Stimulated activated naive CD8-positive, alpha-beta T cell treated with anti-CD3 and anti-CD28 coated beads, Interleukin-15, amount 100 ng/mL, for 72 hours (primary cell): ENCODE results near the gene OR4L1.
"Not testable (repeated sequence)": the region's sequence is repeated elsewhere in the genome, so short reads cannot be mapped to it uniquely, and the experiment has no call there.

Experiments
- ATAC-seq: fragments of 150-1000 bp; cut with Tn5 transposase; 2 replicates; pipeline ENCODE4 v1.10.0; 2021; ENCODE audit warnings: mild to moderate bottlenecking, moderate library complexity
- DNase-seq, 2 donors: peaks; one replicate each; pipeline ENCODE4 v3.0.0; 2021 to 2022
- H3K27ac Mint-ChIP-seq, 2 donors: one replicate each; pipeline ENCODE4 v1.8.0; 2022; ENCODE audit warnings: mild to moderate bottlenecking in 2 of 2, mixed read lengths in 2 of 2, moderate library complexity in 2 of 2
- H3K27me3 Mint-ChIP-seq: one replicate; pipeline ENCODE4 v1.8.0; 2022; ENCODE audit warnings: mixed read lengths
- H3K4me1 Mint-ChIP-seq: one replicate; pipeline ENCODE4 v1.8.0; 2022; ENCODE audit warnings: mild to moderate bottlenecking, mixed read lengths
- H3K4me3 Mint-ChIP-seq, 2 donors: one replicate each; pipeline ENCODE4 v1.8.0; 2022; ENCODE audit warnings: mild to moderate bottlenecking in 2 of 2, mixed read lengths in 2 of 2, moderate library complexity in 1 of 2
- H3K9me3 Mint-ChIP-seq, 2 donors: one replicate each; pipeline ENCODE4 v1.8.0; 2022; ENCODE audit warnings: mixed read lengths in 2 of 2

Gene OR4L1

DNA sequence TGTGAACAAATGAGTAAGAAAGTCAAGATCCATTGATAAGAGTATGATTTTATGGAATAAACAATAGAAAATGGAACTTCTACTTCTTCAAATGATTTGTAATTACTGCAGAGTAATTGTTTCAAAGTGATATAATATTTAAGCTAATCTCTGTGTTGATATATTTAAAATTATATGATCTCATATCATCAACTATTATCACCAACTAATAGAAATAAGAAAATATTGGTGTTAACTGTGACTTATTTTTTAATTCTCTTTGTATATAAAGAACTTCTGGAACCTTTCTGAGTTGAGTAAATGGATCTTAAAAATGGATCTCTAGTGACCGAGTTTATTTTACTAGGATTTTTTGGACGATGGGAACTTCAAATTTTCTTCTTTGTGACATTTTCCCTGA, at the start of gene OR4L1:
OR4L1 (plus strand) TSS at position 301 of the 400 bp plus-strand sequence; CDS start at position 301, 0 bp downstream.
- DNase-seq, result no peak
- no peak within 1 kb of the TSS for H3K4me3 Mint-ChIP-seq
- no peaks in the 10 kb centered on the region for H3K4me1 Mint-ChIP-seq
- ATAC-seq, result no peak
- no peaks in the 10 kb centered on the region for H3K27me3 Mint-ChIP-seq
- no peak within 1 kb of the TSS for H3K27ac Mint-ChIP-seq
- H3K9me3 Mint-ChIP-seq, result peaks cover 0 to 4% of the 10 kb centered on the region in 2 donors

DNA sequence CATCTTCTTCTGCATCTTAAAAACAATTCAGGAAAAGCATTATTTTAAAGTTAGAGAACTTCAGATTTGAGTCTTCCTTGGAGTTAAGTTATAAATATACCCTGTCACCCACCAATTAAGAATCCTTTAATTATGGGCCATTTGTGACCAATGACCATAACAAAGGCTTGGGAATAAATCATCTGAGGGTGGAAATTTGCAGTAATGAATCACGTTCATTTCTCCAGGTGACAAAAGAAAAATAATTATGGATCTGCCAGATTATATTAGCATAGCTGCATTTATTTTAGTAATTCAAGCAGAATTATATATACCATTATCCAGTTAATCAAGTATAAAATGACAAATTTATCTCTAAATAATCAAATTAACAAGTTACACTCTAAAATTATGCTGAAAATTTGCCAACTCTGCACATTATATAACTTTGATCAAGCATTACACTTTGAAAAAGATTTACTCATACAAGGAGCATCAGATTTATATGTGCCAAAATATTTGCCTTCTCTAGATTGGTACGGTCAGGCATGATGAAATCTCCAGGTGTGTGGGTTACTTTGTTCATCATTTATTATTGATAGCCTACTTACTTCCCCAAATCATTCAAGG, 40.5 kb upstream of the OR4L1 start, which contains the start of gene OR4K14:
OR4K14 (minus strand) TSS at position 51 of the 609 bp plus-strand sequence. CDS start 4,114 bp downstream, outside the sequence.
- no peaks in the 10 kb centered on the region for H3K4me1 Mint-ChIP-seq
- H3K9me3 Mint-ChIP-seq, result peaks cover 3 to 5% of the 10 kb centered on the region in 2 donors
- DNase-seq (no peak), ATAC-seq (no peak)
- H3K27me3 Mint-ChIP-seq, result no peaks in the 10 kb centered on the region
- no peak within 1 kb of the TSS for H3K27ac Mint-ChIP-seq
- H3K4me3 Mint-ChIP-seq, result no peak within 1 kb of the TSS

DNA sequence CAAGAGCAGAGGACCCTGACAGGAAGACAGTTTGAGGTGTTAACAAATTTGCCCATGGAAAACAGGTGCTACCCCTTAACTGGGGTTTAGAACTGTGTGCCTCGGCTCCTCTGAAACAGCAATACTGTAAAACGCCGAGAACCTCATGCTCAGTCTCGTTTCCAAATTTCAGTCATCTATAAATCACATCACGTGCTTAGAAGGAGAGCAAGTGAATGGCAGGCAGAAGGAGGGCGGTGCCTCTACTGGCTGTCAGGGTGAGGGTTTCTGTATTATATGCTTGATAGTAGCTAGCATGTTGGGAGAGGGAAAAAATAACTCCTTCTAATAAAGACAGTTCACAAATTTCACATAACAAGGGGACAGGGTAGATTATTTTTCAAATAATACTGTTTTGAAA, 28.8 kb upstream of the OR4L1 start:
- no peak overlapping the region for H3K4me3 Mint-ChIP-seq

DNA sequence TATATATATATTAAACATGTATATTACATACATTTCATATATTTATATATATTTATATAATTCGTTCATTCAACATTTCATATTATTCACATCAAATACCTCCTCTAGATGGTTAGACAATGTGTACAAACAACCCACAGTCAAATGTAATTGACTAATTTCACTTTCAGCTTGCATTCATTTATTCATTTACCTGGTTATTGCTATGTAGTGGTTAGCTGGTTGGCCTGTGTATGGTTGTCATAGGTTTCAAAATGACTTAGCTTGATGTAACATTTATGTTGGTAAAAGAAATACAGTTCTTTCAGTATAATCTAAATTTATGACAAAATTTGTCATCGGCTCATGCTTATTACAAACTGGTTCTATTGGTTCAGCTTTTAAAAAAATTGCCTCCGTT, 24.4 kb upstream of the OR4L1 start:
- DNase-seq (no peak), ATAC-seq (peak; percentile 91)
- H3K4me1 Mint-ChIP-seq, result peaks cover 5% of the 10 kb centered on the region
- H3K9me3 Mint-ChIP-seq, result peaks cover 0 to 6% of the 10 kb centered on the region in 2 donors
- no peaks in the 10 kb centered on the region for H3K27me3 Mint-ChIP-seq
- peak overlapping the region in 1 of 2 donors; percentile 72 for H3K27ac Mint-ChIP-seq
- peak overlapping the region in 1 of 2 donors; percentile 28 for H3K4me3 Mint-ChIP-seq

More for the DNA sequence above, 28.8 kb upstream of the OR4L1 start:
- DNase-seq (no peak), ATAC-seq (no peak)
- H3K9me3 Mint-ChIP-seq, result no peaks in the 10 kb centered on the region
- no peak overlapping the region for H3K27ac Mint-ChIP-seq
- peaks cover 5% of the 10 kb centered on the region for H3K4me1 Mint-ChIP-seq
- no peaks in the 10 kb centered on the region for H3K27me3 Mint-ChIP-seq

DNA sequence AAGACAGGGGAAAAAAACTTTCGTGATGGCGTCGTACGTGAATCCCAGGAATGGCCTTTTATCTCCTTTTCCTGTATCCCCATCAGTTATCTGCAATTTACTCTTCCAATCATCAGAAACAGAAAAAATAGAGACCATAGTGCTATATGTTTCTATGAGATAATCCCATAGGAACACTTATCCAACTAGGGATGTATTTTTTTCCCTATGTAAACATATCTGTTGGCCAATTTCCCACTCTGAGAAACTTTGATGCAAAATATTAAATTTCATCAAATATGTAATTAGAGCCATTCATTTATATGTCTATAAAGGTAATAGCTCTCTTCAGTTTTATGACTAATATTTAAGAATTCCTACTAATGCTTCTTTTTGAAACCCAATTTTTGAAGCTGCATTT, 23.9 kb upstream of the OR4L1 start, which contains the start of gene OR4K13:
OR4K13 (minus strand) TSS at position 101 of the 400 bp plus-strand sequence. CDS start 1,280 bp downstream, outside the sequence.
- ATAC-seq (no peak), DNase-seq (no peak)
- Mint-ChIP-seq H3K27ac (peak within 1 kb of the TSS in 1 of 2 donors; percentile 72), H3K27me3 (no peaks in the 10 kb centered on the region), H3K4me1 (peaks cover 5% of the 10 kb centered on the region), H3K4me3 (peak within 1 kb of the TSS in 1 of 2 donors; percentile 28), H3K9me3 (peaks cover 0 to 6% of the 10 kb centered on the region in 2 donors)

GRCh38 chr14:20044243-20044642, 15.6 kb upstream of the OR4L1 start:
- peak overlapping the region in 1 of 2 donors; percentile 7 for H3K27ac Mint-ChIP-seq
- H3K27me3 Mint-ChIP-seq, result peaks cover 4% of the 10 kb centered on the region
- DNase-seq (no peak), ATAC-seq (no peak)
- no peaks in the 10 kb centered on the region for H3K4me1 Mint-ChIP-seq
- H3K4me3 Mint-ChIP-seq, result no peak overlapping the region
- peaks cover 5 to 13% of the 10 kb centered on the region in 2 donors for H3K9me3 Mint-ChIP-seq

DNA sequence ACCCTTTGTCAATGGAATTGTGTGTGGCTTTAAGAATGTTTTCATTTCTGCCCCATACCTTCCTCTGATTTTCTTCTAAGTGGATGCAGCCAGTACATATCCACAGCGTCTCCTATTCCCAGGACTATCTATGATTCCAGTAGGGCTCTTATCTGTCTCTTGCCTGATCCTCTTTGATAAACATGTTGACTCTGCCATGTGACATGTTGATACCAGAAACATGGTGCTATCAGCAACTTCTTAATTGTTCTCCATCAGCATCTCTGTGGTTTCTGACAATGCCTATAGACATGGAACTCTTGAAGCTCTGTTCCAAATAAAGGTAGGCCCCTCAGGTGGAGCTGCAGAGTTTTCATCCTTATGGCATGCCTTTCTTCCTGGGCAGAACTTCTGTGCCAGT, 11.6 kb upstream of the OR4L1 start:
- H3K27ac Mint-ChIP-seq, result no peak overlapping the region
- peaks cover 15% of the 10 kb centered on the region for H3K27me3 Mint-ChIP-seq
- no peak for DNase-seq
- H3K4me3 Mint-ChIP-seq, result no peak overlapping the region
- no peaks in the 10 kb centered on the region for H3K9me3 Mint-ChIP-seq
- H3K4me1 Mint-ChIP-seq, result no peaks in the 10 kb centered on the region
- ATAC-seq, result no peak

GRCh38 chr14:20092050-20092449, 32.2 kb downstream of the OR4L1 start:
- Mint-ChIP-seq H3K27me3 (no peaks in the 10 kb centered on the region), H3K4me3 (no peak overlapping the region), H3K9me3 (no peaks in the 10 kb centered on the region), H3K27ac (no peak overlapping the region), H3K4me1 (no peaks in the 10 kb centered on the region)
- DNase-seq (no peak), ATAC-seq (no peak)

GRCh38 chr14:20093442-20093841, 33.6 kb downstream of the OR4L1 start:
- Mint-ChIP-seq H3K27me3 (no peaks in the 10 kb centered on the region), H3K4me3 (no peak overlapping the region), H3K27ac (no peak overlapping the region), H3K4me1 (no peaks in the 10 kb centered on the region), H3K9me3 (no peaks in the 10 kb centered on the region)
- no peak for ATAC-seq
- DNase-seq, result no peak

DNA sequence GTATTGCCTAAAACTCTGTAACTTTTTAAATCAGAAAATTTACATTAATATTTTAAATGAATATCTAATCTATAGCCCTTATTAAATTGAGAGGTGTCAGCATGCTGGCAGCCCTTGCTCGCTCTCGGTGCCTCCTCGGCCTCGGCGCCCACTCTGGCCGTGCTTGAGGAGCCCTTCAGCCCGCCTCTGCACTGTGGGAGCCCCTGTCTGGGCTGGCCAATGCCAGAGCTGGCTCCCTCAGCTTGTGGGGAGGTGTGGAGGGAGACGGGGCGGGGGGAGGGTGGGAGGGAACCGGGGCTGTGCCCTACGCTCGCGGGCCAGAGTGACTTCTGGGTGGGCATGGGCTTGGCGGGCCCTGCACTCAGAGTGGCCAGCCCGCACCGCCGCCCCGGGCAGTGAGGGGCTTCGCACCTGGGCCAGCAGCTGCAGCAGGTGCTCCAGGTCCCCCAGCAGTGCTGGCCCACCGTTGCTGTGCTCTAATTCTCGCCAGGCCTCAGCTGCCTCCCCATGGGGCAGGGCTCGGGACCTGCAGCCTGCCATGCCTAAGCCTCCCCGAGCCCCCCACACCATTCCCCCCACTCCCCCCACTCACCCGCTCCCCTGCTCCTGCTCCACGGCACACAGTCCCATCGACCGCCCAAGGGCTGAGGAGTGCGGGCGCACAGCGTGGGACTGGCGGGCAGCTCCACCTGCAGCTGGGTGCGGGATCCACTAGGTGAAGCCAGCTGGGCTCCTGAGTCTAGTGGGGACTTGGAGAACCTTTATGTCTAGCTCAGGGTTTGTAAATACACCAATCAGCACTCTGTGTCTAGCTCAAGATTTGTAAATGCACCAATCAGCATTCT, 39.3 kb downstream of the OR4L1 start:
- H3K27me3 Mint-ChIP-seq, H3K27ac Mint-ChIP-seq, H3K4me3 Mint-ChIP-seq, ATAC-seq, H3K9me3 Mint-ChIP-seq, DNase-seq, H3K4me1 Mint-ChIP-seq: not testable (repeated sequence)

DNA sequence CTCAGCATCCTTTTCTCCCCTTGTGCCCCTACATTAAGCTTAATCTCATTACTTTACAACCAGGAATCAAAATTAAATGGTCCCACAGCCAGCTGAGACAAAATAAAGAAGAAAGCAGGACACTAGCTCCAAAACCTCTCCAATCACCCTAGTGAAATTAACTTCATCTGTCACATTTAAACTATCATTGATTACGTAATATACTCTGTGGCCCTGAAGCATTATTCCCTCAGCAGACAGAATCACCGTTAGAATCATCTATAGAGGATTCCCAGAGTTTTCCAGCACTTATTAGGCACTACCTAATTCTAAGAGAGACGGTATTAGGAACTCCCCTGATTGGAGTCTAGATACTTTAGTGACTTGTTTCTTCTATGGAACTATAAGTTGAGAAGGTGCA, 50.6 kb downstream of the OR4L1 start, which contains the start of gene OR4K17:
OR4K17 (plus strand) TSS at position 302 of the 400 bp plus-strand sequence. CDS start 6,761 bp downstream, outside the sequence.
- H3K27me3 Mint-ChIP-seq, result no peaks in the 10 kb centered on the region
- peaks cover 0 to 8% of the 10 kb centered on the region in 2 donors for H3K9me3 Mint-ChIP-seq
- ATAC-seq (no peak), DNase-seq (no peak)
- no peaks in the 10 kb centered on the region for H3K4me1 Mint-ChIP-seq
- no peak within 1 kb of the TSS for H3K4me3 Mint-ChIP-seq
- no peak within 1 kb of the TSS for H3K27ac Mint-ChIP-seq
